Pancreas (tissue), 10 donors: ENCODE results near the gene TBX2. TPM values are rescaled to one million over a fixed set of nuclear protein-coding genes. Genes with fewer than 3 reads are reported as not detected.
A peak's percentile ranks its signal among the peaks of the same experiment; 100 is the strongest.

Experiments
- ATAC-seq, 4 donors: fragments of 200-7000 bp; cut with Tn5 transposase; one replicate each; pipeline versions ENCODE4 v1.8.0 to v1.9.1; 2020; ENCODE audit warnings: mild to moderate bottlenecking in 4 of 4, moderate library complexity in 4 of 4
- DNase-seq, 6 donors: peaks; one replicate each; pipeline ENCODE4 v3.0.0-alpha.2; 2020
- FAIRE-seq: peaks from 2 replicates; lab custom pipeline; 2012; peaks lifted over from hg19 to GRCh38; lab: Jason Lieb, UNC
- H3K27ac ChIP-seq, 4 donors: fragments of 200-600 bp; sonication (generic); 1 replicate in 3 of 4; 2 replicates in 1 of 4; pipeline versions ENCODE4 v1.5.0 to v1.8.0; 2020
- H3K27me3 ChIP-seq, 4 donors: fragments of 200-600 bp; one replicate each; pipeline ENCODE4 v1.8.0; 2021
- H3K36me3 ChIP-seq, 3 donors: fragments of 200-600 bp; sonication (generic) in 1 of 3; one replicate each; pipeline versions ENCODE4 v1.5.0 to v1.8.0; 2020 to 2021
- H3K4me1 ChIP-seq, 3 donors: fragments of 200-600 bp; one replicate each; pipeline ENCODE4 v1.8.0; 2021
- H3K4me3 ChIP-seq, 4 donors: fragments of 200-600 bp; sonication (generic) in 2 of 4; one replicate each; pipeline versions ENCODE4 v1.5.0 to v1.8.0; 2020 to 2021
- H3K9me3 ChIP-seq, 4 donors: fragments of 200-600 bp; one replicate each; pipeline ENCODE4 v1.8.0; 2021
- CTCF ChIP-seq, 4 donors: fragments of 200-600 bp; sonication (generic) in 3 of 4; IDR thresholded peaks; one replicate each; pipeline versions ENCODE4 v1.5.0 to v1.8.0; 2021; ENCODE audit warnings: antibody characterized with exemption in 4 of 4
- WGBS, 2 donors: extraction: QIAGEN DNeasy Blood & Tissue Kit; methylation state at CpG; one replicate each; pipeline ENCODE4 v1.1.7; 2013; 5-methylcytosine and 5-hydroxymethylcytosine counted together
- intact Hi-C, 3 donors: fragments of 100-400 bp; cut with DNase I; formaldehyde crosslinking; loops; one replicate each; pipeline versions ENCODE4 v1.11.1 to v1.14.2; 2022
- polyA plus RNA-seq, 2 donors: library from polyadenylated mRNA; stranded (reverse); fragments of 200-250 nt; gene quantifications; one replicate each; pipeline ENCODE4 v1.2.3, GENCODE V29; 2013
- total RNA-seq, 6 donors: library from RNA; stranded (reverse); fragmentation: NEBNext Ultra II Directional in 4 of 6; extraction: Animal tissue kit (Norgen Biotek cat#: 25700) in 4 of 6; gene quantifications; one replicate each; pipeline versions ENCODE4 v1.2.1 to v1.2.4, GENCODE V29; 2021 to 2023
- donor health status: healthy with polysubstance abuse.
- donor health status: DM: no; HTN: no; CAD: no; lungs with moderate emphysema.
- donor health status: DM: no; HTN: no; CAD: no.
- donor health status: control.
- donor health status: control.
- donor health status: Bipolar disorder and iron deficiency.
- donor health status: DM: yes; HTN: yes; CAD: no.
- donor health status: DM: no; HTN: no; CAD: no.
- donor health status: DM: no; HTN: no; CAD: no.
- donor health status: DM: yes; HTN: yes; CAD: no.

Gene TBX2
- total and polyA plus RNA-seq, 8 donors: 1.2 to 12.1 (median 2.7) TPM

GRCh38 chr17:61368832-61369450 is 30.7 kb upstream of the TBX2 start:
- no peaks in the 10 kb centered on the region for H3K4me1 ChIP-seq
- no peak overlapping the region for H3K27ac ChIP-seq
- intact Hi-C loops: no loop called here
- FAIRE-seq (no peak), DNase-seq (no peak), ATAC-seq (no peak)
- no peaks in the 10 kb centered on the region for H3K36me3 ChIP-seq
- H3K9me3 ChIP-seq: no peaks in the 10 kb centered on the region
- no peak overlapping the region for H3K4me3 ChIP-seq
- WGBS, 2 donors: 93 to 97% methylated on average over 7 of the region's 7 CpGs
- no peaks in the 10 kb centered on the region for H3K27me3 ChIP-seq
- no peak for TF ChIP-seq CTCF (IDR thresholded peaks at IDR 0.05)

GRCh38 chr17:61369751-61370150 is 29.9 kb upstream of the TBX2 start:
- no peaks in the 10 kb centered on the region for H3K27me3 ChIP-seq
- H3K9me3 ChIP-seq: no peaks in the 10 kb centered on the region
- 96 to 98% methylated on average over 10 of the region's 10 CpGs for WGBS, 2 donors
- ATAC-seq (no peak), FAIRE-seq (no peak), DNase-seq (no peak)
- no peaks in the 10 kb centered on the region for H3K4me1 ChIP-seq
- no peaks in the 10 kb centered on the region for H3K36me3 ChIP-seq
- no peak overlapping the region for H3K4me3 ChIP-seq
- intact Hi-C loops: no loop called here
- TF ChIP-seq CTCF (IDR thresholded peaks at IDR 0.05): no peak
- no peak overlapping the region for H3K27ac ChIP-seq

GRCh38 chr17:61371179-61371578 is 28.5 kb upstream of the TBX2 start:
- Histone ChIP-seq H3K4me3 (no peak overlapping the region), H3K36me3 (no peaks in the 10 kb centered on the region), H3K9me3 (no peaks in the 10 kb centered on the region), H3K27ac (no peak overlapping the region), H3K27me3 (no peaks in the 10 kb centered on the region), H3K4me1 (no peaks in the 10 kb centered on the region)
- intact Hi-C loops: no loop called here
- no peak for TF ChIP-seq CTCF (IDR thresholded peaks at IDR 0.05)
- ATAC-seq (no peak), FAIRE-seq (no peak), DNase-seq (no peak)
- WGBS, 2 donors: 99 to 100% methylated on average over 1 of the region's 1 CpG

GRCh38 chr17:61371606-61372005 is 28.0 kb upstream of the TBX2 start:
- Histone ChIP-seq H3K4me3 (no peak overlapping the region), H3K4me1 (no peaks in the 10 kb centered on the region), H3K27me3 (no peaks in the 10 kb centered on the region), H3K9me3 (no peaks in the 10 kb centered on the region), H3K36me3 (no peaks in the 10 kb centered on the region), H3K27ac (no peak overlapping the region)
- peak in 1 of 6 donors; percentile 21 for DNase-seq
- 93 to 95% methylated on average over 8 of the region's 8 CpGs for WGBS, 2 donors
- no peak for ATAC-seq
- TF ChIP-seq CTCF (IDR thresholded peaks at IDR 0.05): no peak
- FAIRE-seq: no peak
- intact Hi-C loops: no loop called here

DNA sequence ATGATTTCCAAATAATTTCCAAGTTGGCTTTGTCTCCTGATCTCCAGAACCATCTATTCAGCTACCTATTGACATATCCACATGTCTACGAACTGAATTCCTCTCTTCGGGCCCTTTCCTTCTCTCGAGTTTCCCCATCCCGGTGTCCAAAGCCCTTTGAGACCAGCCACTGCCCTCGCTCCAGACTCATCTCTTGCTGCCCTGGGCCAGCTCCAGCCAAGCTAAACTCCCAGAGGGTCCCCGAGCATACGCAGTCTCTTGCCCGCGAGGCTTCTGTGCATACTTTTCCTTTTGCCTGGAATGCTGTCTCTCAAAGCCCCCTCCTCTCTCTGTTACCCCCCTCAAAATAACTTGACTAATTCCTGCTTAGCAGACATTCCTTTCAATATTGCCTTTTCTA is 27.2 kb upstream of the TBX2 start:
- no peak overlapping the region for H3K27ac ChIP-seq
- H3K27me3 ChIP-seq: no peaks in the 10 kb centered on the region
- no peak for FAIRE-seq
- H3K36me3 ChIP-seq: no peaks in the 10 kb centered on the region
- intact Hi-C loops: no loop called here
- TF ChIP-seq CTCF (IDR thresholded peaks at IDR 0.05): no peak
- H3K4me1 ChIP-seq: no peaks in the 10 kb centered on the region
- 87 to 90% methylated on average over 9 of the region's 9 CpGs for WGBS, 2 donors
- H3K4me3 ChIP-seq: no peak overlapping the region
- no peaks in the 10 kb centered on the region for H3K9me3 ChIP-seq
- DNase-seq: no peak
- no peak for ATAC-seq
